ENCODE data around the gene MIDN. TPM values are rescaled to one million over a fixed set of nuclear protein-coding genes. Genes with fewer than 3 reads are reported as not detected.

MIDN gene
- total RNA-seq, 1 experiment from 2014 or later: 118 TPM

DNA sequence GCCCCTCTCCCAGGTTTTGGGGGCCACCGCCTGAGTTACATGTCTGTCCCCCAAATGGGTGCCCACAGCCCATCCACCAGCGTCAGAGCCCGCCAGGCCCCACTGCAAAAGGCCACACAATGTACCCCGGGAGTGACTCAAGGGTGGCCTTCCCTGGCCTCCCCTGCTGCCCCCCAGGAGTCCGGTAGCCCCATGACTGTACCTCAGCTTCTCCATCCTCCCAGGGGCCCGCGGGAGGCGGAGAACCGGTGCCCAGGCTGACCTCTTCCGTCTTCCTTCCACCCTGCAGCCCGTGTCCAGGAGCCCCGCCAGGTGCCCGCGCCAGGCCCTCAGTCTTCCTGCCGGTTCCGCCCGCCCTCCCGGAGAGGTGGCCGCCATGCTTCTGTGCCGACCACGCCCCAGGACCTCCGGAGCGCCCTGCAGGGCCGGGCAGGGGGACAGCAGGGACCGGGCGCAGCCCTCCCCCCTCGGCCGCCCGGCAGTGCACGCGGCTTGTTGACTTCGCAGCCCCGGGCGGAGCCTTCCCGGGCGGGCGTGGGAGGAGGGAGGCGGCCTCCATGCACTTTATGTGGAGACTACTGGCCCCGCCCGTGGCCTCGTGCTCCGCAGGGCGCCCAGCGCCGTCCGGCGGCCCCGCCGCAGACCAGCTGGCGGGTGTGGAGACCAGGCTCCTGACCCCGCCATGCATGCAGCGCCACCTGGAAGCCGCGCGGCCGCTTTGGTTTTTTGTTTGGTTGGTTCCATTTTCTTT, 20.9 kb upstream of the MIDN start:
- TF ChIP-seq, protein P1, sequence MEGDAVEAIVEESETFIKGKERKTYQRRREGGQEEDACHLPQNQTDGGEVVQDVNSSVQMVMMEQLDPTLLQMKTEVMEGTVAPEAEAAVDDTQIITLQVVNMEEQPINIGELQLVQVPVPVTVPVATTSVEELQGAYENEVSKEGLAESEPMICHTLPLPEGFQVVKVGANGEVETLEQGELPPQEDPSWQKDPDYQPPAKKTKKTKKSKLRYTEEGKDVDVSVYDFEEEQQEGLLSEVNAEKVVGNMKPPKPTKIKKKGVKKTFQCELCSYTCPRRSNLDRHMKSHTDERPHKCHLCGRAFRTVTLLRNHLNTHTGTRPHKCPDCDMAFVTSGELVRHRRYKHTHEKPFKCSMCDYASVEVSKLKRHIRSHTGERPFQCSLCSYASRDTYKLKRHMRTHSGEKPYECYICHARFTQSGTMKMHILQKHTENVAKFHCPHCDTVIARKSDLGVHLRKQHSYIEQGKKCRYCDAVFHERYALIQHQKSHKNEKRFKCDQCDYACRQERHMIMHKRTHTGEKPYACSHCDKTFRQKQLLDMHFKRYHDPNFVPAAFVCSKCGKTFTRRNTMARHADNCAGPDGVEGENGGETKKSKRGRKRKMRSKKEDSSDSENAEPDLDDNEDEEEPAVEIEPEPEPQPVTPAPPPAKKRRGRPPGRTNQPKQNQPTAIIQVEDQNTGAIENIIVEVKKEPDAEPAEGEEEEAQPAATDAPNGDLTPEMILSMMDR (IDR thresholded peaks at IDR 0.05): no peak
- TF ChIP-seq REST (IDR thresholded peaks at IDR 0.05; ENCODE audit: insufficient read depth in 1 of 2, low read depth in 2 of 2, low read length in 1 of 2) (no peak), TCF7L2 (IDR thresholded peaks at IDR 0.05; ENCODE audit: low read depth, low read length) (no peak), SIN3A (IDR thresholded peaks at IDR 0.05; ENCODE audit: borderline replicate concordance, insufficient read depth, low read depth, low read length) (no peak), POLR2AphosphoS5 (IDR thresholded peaks at IDR 0.05; ENCODE audit: low read depth, low read length) (no peak)
- ChIA-PET CTCF (no interaction called here), POLR2A (no interaction called here)
- no TSS peak for BruUV-seq (replicated peaks)
- no peaks in the 10 kb centered on the region for H3K36me3 ChIP-seq (ENCODE audit: control insufficient read depth, insufficient read depth, low read length)
- H3K4me1 ChIP-seq (ENCODE audit: control insufficient read depth, insufficient read depth, low read length): peaks cover 7% of the 10 kb centered on the region
- ATAC-seq (no peak), DNase-seq (ENCODE audit: low read depth, low spot score) (no peak)
- H3K9me3 ChIP-seq (ENCODE audit: control insufficient read depth, insufficient read depth, low read depth, low read length): no peaks in the 10 kb centered on the region
- in situ Hi-C loops (cut with HindIII; ENCODE audit: low pct_unique_long_range_greater_than_20kb, low sequenced_read_pairs) (no loop called here), intact Hi-C loops (cut with micrococcal nuclease; ENCODE audit: unreplicated experiment) (no loop called here)
- no peak overlapping the region for H3K4me3 ChIP-seq (ENCODE audit: low read depth in 2 of 2, low read length in 2 of 2)
- H3K27me3 ChIP-seq (ENCODE audit: control insufficient read depth, insufficient read depth, low read length): no peaks in the 10 kb centered on the region
- no peak overlapping the region for H3K27ac ChIP-seq (ENCODE audit: low read length)

- ATAC-seq: no peak
- intact Hi-C loops (cut with micrococcal nuclease; ENCODE audit: unreplicated experiment) (no loop called here), in situ Hi-C loops (cut with HindIII; ENCODE audit: low pct_unique_long_range_greater_than_20kb, low sequenced_read_pairs) (no loop called here)
- Histone ChIP-seq H3K27me3 (ENCODE audit: control insufficient read depth, insufficient read depth, low read length) (no peaks in the 10 kb centered on the region), H3K27ac (ENCODE audit: low read length) (no peak overlapping the region), H3K4me3 (ENCODE audit: low read depth in 2 of 2, low read length in 2 of 2) (no peak overlapping the region), H3K4me1 (ENCODE audit: control insufficient read depth, insufficient read depth, low read length) (peaks cover 14% of the 10 kb centered on the region), H3K9me3 (ENCODE audit: control insufficient read depth, insufficient read depth, low read depth, low read length) (no peaks in the 10 kb centered on the region), H3K36me3 (ENCODE audit: control insufficient read depth, insufficient read depth, low read length) (no peaks in the 10 kb centered on the region)
- no peak for DNase-seq (ENCODE audit: low read depth, low spot score)
- BruUV-seq (replicated peaks): no TSS peak
- TF ChIP-seq POLR2AphosphoS5 (IDR thresholded peaks at IDR 0.05; ENCODE audit: low read depth, low read length) (no peak), SIN3A (IDR thresholded peaks at IDR 0.05; ENCODE audit: borderline replicate concordance, insufficient read depth, low read depth, low read length) (no peak), REST (IDR thresholded peaks at IDR 0.05; ENCODE audit: insufficient read depth in 1 of 2, low read depth in 2 of 2, low read length in 1 of 2) (no peak)
- ChIA-PET CTCF (no interaction called here), POLR2A (no interaction called here)
These were observed 20.0 kb upstream of the MIDN start for GRCh38 chr19:1228161-1228957.

All from Panc1 (cell line).